HCT116 (cell line): ENCODE measurements around the gene TRIM14.

Experiments
- ELF1 ChIP-seq: IDR thresholded peaks from 2 replicates; pipeline ENCODE4 v1.6.1; 2012; ENCODE audit warnings: low read depth, borderline replicate concordance
- EZH2phosphoT487 ChIP-seq: fragments of 200-600 bp; IDR thresholded peaks from 2 replicates; pipeline ENCODE4 v1.6.1; 2018; ENCODE audit warnings: antibody characterized with exemption, borderline replicate concordance
- POLR2A ChIP-seq: IDR thresholded peaks from 2 replicates; pipeline ENCODE4 v1.7.0; 2011; ENCODE audit warnings: borderline replicate concordance; ENCODE audit not compliant: insufficient read depth, insufficient read length; ENCODE audit errors: extremely low read depth
- POLR2AphosphoS5 ChIP-seq: IDR thresholded peaks from 2 replicates; pipeline ENCODE4 v1.6.1; 2011; ENCODE audit warnings: mild to moderate bottlenecking, low read depth, low read length, moderate library complexity
- RAD21 ChIP-seq: IDR thresholded peaks from 2 replicates; pipeline ENCODE4 v1.6.1; 2012; ENCODE audit warnings: low read depth, mild to moderate bottlenecking
- YY1 ChIP-seq: IDR thresholded peaks from 2 replicates; pipeline ENCODE4 v1.6.1; 2011; ENCODE audit warnings: low read length, low read depth, moderate library complexity, mild to moderate bottlenecking; ENCODE audit not compliant: insufficient replicate concordance; ENCODE audit errors: extremely low read depth
- TF ChIP-seq, protein P1 (sequence below), 3 experiments: fragments of 200-600 bp in 1 of 3; sonication (generic) in 1 of 3; IDR thresholded peaks in 2 of 3; conservative IDR thresholded peaks in 1 of 3; 2 replicates each; pipeline ENCODE4 v1.5.1; 2012 to 2017; ENCODE audit warnings: low read depth in 2 of 3, low read length in 2 of 3, antibody characterized with exemption in 1 of 3, borderline replicate concordance in 1 of 3, control low read depth in 1 of 3, mild to moderate bottlenecking in 1 of 3, mixed read lengths in 1 of 3, mixed run types in 1 of 3, moderate library complexity in 1 of 3; ENCODE audit not compliant: insufficient read depth in 1 of 3
- TF ChIP-seq, protein P2 (sequence below): IDR thresholded peaks from 2 replicates; pipeline ENCODE4 v1.6.1; 2011; ENCODE audit warnings: mild to moderate bottlenecking, low read length, moderate library complexity; ENCODE audit not compliant: insufficient replicate concordance; ENCODE audit errors: extremely low read depth

DNA sequence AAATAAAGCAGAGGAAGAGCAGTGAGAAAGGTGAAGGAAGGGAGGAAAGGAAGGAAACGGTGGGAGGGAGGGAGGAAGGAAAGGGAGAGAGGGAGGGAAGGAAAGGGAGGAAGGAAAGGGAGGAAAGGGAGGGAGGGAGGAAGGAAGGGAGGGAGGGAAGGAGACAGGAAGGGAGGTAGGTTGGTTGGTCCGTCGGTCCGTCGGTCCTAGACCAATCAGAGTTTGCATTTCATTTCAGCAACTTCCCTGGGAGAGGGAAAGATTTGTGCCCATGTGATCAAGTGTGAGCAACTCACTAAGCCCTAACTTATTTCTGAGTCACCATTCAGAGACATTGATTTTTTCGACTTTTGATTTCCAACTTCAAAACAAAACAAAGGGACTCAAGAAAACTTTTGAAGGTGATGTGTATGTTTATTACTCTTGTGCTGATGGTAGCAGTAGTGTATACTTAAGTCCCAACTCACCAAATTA is 43.7 kb downstream of the TRIM14 start:
- TF ChIP-seq YY1 (no peak), POLR2A (no peak), EZH2phosphoT487 (no peak), RAD21 (no peak), ELF1 (no peak), POLR2AphosphoS5 (no peak)
- TF ChIP-seq, protein P1, sequence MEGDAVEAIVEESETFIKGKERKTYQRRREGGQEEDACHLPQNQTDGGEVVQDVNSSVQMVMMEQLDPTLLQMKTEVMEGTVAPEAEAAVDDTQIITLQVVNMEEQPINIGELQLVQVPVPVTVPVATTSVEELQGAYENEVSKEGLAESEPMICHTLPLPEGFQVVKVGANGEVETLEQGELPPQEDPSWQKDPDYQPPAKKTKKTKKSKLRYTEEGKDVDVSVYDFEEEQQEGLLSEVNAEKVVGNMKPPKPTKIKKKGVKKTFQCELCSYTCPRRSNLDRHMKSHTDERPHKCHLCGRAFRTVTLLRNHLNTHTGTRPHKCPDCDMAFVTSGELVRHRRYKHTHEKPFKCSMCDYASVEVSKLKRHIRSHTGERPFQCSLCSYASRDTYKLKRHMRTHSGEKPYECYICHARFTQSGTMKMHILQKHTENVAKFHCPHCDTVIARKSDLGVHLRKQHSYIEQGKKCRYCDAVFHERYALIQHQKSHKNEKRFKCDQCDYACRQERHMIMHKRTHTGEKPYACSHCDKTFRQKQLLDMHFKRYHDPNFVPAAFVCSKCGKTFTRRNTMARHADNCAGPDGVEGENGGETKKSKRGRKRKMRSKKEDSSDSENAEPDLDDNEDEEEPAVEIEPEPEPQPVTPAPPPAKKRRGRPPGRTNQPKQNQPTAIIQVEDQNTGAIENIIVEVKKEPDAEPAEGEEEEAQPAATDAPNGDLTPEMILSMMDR (IDR thresholded peaks at IDR 0.05 in 2 of 3, conservative IDR thresholded peaks at IDR 0.05 in 1 of 3; ENCODE audit: borderline replicate concordance in 1 of 3, insufficient read depth in 1 of 3, low read depth in 2 of 3, low read length in 2 of 3), result no peak
- TF ChIP-seq, protein P2, sequence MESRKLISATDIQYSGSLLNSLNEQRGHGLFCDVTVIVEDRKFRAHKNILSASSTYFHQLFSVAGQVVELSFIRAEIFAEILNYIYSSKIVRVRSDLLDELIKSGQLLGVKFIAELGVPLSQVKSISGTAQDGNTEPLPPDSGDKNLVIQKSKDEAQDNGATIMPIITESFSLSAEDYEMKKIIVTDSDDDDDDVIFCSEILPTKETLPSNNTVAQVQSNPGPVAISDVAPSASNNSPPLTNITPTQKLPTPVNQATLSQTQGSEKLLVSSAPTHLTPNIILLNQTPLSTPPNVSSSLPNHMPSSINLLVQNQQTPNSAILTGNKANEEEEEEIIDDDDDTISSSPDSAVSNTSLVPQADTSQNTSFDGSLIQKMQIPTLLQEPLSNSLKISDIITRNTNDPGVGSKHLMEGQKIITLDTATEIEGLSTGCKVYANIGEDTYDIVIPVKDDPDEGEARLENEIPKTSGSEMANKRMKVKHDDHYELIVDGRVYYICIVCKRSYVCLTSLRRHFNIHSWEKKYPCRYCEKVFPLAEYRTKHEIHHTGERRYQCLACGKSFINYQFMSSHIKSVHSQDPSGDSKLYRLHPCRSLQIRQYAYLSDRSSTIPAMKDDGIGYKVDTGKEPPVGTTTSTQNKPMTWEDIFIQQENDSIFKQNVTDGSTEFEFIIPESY, result no peak
